ENCODE data around the gene ACSS2.
"Not testable (repeated sequence)": the region's sequence is repeated elsewhere in the genome, so short reads cannot be mapped to it uniquely, and the experiment has no call there.

Gene ACSS2

GRCh38 chr20:34873583-34874093, 2.8 kb upstream of the ACSS2 start:
- no peak for DNase-seq (ENCODE audit: low read depth in 2 of 2)

GRCh38 chr20:34874094-34874654, 2.2 kb upstream of the ACSS2 start:
- DNase-seq (ENCODE audit: low read depth in 2 of 2), result peak; percentile 61 to 65

DNA sequence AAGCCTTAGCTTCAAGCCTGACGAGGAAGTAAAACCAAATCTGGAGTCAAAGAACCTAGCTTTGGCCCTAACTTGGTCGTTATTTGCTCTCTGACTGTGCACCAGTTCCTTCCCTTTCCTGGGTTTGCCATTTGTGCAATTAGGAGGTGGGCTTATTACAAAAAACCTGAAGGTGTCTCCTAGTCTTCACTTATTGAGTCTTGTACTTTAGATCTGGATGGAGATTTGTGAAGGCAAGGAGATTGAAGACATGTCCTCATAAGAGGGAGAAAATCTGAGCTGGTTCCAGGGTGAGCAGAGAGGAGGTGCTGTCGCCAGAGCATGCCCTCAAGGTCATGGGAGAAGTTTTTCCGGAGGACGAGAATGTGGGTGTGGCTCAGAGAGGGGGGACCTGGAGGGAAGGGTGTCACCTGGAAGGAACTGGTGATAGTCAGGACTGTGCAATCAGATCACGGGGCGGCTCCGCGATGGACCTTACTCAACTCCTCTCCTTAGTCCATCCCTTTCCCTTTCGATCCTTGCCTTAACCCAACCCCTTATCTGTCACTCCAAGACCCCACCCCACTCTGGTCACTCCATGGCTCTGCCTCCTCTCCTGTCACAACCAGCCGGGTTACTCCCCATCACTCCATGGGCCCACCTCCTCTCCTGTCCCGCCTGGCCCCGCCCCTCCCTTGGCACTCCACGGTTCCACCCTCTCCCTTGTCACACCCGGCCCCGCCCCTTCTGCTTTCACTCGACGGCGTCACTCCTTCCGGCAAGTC, 588 bp upstream of the ACSS2 start:
- DNase-seq (ENCODE audit: low read depth in 2 of 2), result peak in 1 of 2 experiments; percentile 93

- no peak for DNase-seq (ENCODE audit: low read depth in 2 of 2)
These were observed 3.9 kb downstream of the ACSS2 start for GRCh38 chr20:34880215-34880850.

DNA sequence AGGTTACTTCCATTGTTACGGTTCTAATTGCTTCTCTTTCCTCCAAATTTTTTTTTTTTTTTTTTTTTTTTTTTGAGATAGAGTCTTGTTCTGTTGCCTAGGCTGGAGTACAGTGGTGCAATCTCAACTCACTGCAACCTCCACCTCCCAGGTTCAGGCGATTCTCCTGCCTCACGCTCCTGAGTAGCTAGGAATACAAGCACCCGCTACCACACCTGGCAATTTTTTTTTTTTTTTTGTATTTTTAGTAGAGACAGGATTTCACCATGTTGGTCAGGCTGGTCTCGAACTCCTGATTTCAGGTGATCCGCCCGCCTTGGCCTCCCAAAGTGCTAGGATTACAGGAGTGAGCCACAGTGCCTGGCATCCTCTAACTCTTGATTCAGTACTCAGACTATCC, 4.6 kb downstream of the ACSS2 start:
- DNase-seq (ENCODE audit: low read depth in 2 of 2), result not testable (repeated sequence)

GRCh38 chr20:34881689-34882088, 5.3 kb downstream of the ACSS2 start:
- no peak for DNase-seq (ENCODE audit: low read depth in 2 of 2)

DNA sequence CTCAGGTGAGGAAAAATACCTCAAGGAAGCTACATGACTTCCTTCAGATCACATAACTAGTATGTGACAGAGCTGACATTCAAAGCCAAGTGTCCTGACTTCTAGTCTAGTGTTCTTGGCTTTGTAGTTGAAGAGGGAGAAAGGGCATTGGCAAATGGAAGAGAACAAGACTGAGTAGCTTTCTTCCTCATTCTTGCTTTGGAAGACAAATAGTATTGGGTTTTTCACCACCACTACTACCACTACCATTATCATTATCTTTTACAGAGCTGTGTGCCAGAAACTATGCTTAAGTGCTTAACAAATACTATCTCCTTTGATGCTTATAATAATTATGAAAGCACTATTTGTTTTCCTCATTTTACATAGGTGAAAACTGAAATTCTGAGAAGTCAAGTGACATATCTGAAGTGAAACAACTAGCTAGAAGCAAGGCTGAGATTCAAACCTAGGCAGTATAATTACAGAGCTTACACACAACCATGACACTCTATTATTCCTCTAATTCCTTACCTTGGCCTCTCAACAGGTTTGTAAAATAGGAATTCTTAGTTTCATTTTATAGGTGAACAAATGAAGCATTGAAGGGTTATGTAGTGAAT, 6.8 kb downstream of the ACSS2 start:
- DNase-seq (ENCODE audit: low read depth in 2 of 2), result no peak

DNA sequence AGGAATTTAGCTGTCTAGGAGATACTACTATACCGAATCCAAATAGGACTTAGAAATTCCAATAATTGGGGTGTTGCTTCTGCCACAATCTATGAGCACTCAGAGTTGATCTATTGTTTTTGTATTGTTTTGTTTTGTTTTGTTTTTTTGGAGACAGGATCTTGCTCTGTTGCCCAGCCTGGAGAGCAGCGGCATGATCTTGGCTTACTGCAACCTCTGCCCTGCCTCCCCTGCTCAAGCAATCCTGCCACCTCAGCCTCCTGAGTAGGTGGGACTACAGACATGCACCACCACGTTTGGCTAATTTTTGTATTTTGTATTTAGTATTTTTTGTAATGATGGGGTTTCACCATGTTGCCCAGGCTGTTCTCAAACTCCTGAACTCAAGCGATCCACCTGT, 7.4 kb downstream of the ACSS2 start:
- no peak for DNase-seq (ENCODE audit: low read depth in 2 of 2)

- no peak for DNase-seq (ENCODE audit: low read depth in 2 of 2)
These were observed 7.8 kb downstream of the ACSS2 start for GRCh38 chr20:34884260-34884659.

- no peak for DNase-seq (ENCODE audit: low read depth in 2 of 2)
These were observed 9.7 kb downstream of the ACSS2 start for GRCh38 chr20:34886122-34886521.

DNA sequence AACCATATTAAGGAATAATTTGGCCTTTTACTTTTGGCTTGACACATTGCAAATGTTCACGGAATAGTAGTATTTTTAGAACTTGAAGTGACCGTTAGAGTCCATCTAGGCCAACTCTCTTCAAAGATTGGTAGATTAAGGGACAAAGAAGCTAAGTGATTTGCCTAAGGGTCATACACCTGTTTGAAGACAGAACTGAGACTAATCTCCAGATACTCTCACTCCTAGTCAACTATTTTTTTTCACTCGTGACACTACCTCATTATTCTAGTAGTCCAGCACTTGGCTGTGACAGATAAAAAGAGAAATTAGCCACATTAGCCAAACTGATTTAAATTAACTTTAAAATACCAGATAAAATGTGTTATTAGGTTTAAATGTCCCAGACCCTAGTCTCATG, 10.6 kb downstream of the ACSS2 start:
- no peak for DNase-seq (ENCODE audit: low read depth in 2 of 2)

- DNase-seq (ENCODE audit: low read depth in 2 of 2), result no peak
These were observed 12.1 kb downstream of the ACSS2 start for GRCh38 chr20:34888468-34888867.

DNA sequence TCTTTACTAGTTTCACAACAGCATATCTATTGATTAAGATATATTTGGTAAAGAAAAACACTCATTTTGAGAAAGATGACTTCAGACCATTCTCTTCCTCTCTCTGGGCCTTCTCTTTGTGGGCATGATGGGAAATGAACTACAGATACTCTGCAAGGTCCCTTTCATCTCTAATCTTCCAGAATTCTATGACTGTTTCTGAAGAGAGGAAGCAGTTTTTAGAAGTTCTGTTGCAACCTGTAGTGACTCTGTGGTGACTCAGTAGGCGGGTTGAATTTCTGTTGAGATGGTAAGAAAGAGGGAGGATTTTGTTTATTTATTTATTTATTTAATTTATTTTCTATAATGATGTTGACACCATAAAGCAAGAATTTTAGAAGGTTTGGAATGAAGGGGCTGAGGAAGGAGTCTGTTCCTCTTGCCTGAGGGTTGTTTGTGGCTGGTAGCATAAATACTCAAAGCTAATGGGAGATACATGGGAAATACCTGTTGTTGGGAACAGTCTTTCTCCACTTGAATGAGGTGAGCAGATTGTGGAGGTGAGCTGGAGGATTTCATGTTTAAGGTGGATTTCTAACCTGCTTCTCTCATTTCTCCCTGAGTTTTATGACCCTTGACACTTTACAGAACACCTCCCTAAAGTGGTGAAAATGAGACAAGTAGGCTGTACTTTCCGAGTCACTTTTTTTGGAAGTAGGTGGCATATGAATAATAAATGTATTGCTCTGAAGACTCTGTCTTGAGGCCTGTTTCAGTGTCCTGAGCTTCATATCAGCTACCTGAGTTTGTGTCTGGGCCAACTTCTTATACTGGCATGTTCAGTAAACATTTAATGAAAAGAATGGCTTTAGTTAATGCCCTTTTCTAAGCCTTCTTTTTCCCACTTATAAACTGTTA, 15.0 kb downstream of the ACSS2 start:
- no peak for DNase-seq (ENCODE audit: low read depth in 2 of 2)

- no peak for DNase-seq (ENCODE audit: low read depth in 2 of 2)
These were observed 16.3 kb downstream of the ACSS2 start for GRCh38 chr20:34892671-34893070.

DNA sequence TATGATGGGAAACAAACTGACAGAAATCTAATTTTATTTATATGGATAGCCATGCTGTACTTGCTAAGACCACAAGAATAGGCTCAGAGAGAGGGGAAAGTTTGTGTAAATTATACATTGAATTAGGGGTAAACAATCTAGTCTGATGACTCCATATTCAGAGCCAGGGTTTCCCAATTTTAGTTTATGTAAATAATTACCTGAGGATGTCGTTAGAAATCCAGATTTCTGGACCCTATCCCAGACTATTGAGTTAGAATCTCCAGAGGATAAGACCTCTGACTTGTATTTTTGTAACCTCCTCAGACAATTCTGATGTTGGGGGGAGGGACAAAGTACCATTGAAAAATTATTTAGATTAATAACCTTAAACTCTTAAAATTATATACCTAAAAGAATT, 18.3 kb downstream of the ACSS2 start:
- no peak for DNase-seq (ENCODE audit: low read depth in 2 of 2)

DNA sequence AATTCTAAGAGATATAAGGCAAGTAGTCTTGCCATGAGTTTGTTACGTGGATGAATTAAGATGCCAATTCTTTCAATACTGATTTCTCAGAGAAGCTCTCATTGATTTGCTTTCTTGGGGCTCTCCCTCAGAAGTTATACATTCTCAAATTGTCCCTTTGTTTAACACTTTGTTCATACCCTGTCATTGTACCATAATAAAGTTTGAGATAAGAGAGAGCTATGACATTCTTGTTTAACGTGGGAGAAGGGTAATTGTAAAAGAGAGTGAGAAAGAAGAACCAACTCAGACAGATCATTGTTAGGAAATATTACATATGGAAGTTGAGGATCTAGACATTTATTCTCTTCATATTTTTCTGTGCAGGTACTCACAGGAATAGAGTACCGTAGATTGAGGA, 19.1 kb downstream of the ACSS2 start:
- no peak for DNase-seq (ENCODE audit: low read depth in 2 of 2)

GRCh38 chr20:34896086-34896621, 19.7 kb downstream of the ACSS2 start:
- no peak for DNase-seq (ENCODE audit: low read depth in 2 of 2)

GRCh38 chr20:34898129-34898528, 21.7 kb downstream of the ACSS2 start:
- DNase-seq (ENCODE audit: low read depth in 2 of 2), result not testable (repeated sequence)

GRCh38 chr20:34898731-34899130, 22.3 kb downstream of the ACSS2 start:
- not testable (repeated sequence) for DNase-seq (ENCODE audit: low read depth in 2 of 2)

DNA sequence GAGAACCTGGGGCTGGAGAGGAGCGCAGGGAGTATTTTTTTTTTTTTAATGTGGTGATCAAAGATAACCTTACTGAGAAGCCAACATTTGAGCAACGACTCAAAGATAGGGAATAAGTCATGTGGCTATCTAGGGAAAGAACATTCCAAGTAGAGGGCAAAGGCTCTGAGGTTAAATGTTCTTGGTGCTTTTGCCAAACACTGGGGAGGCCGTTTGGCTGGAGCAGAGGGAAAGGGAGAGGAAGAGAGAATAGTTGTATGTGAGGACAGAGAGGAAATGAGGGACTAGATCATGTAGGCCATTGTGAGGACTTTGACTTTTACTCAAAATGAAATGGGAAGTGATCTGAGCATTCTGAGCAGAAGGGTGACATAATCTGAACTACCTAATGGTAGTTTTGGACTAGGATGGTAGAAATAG, 27.8 kb downstream of the ACSS2 start:
- no peak for DNase-seq (ENCODE audit: low read depth in 2 of 2)
